Loucy (cell line): Measurements from ENCODE around the gene LUZP2.

Experiments
- H2AFZ ChIP-seq: fragments of 200-600 bp; sonication (generic); 2 replicates; pipeline ENCODE4 v1.6.0; 2016; ENCODE audit warnings: antibody characterized with exemption, mild to moderate bottlenecking, low read length, moderate library complexity
- H3F3A ChIP-seq: fragments of 200-600 bp; 2 replicates; pipeline ENCODE4 v1.6.0; 2016; ENCODE audit warnings: antibody characterized with exemption, low read depth, mild to moderate bottlenecking
- H3K27me3 ChIP-seq: fragments of 200-600 bp; sonication (generic); 2 replicates; pipeline ENCODE4 v1.6.1; 2014; ENCODE audit warnings: low read length, mild to moderate bottlenecking; ENCODE audit not compliant: insufficient read depth, poor library complexity, severe bottlenecking
- H3K36me3 ChIP-seq: fragments of 200-600 bp; sonication (generic); 2 replicates; pipeline ENCODE4 v1.6.1; 2016; ENCODE audit warnings: low read length; ENCODE audit not compliant: insufficient read depth
- H3K4me1 ChIP-seq: fragments of 200-600 bp; sonication (generic); 2 replicates; pipeline ENCODE4 v1.5.1; 2014; ENCODE audit warnings: low read length, mild to moderate bottlenecking; ENCODE audit not compliant: insufficient read depth, poor library complexity, severe bottlenecking
- H3K4me2 ChIP-seq: fragments of 200-600 bp; sonication (generic); 2 replicates; pipeline ENCODE4 v1.6.0; 2014; ENCODE audit warnings: antibody characterized with exemption, low read length, low read depth, mild to moderate bottlenecking; ENCODE audit not compliant: poor library complexity, severe bottlenecking
- H3K4me3 ChIP-seq: fragments of 200-600 bp; sonication (generic); 2 replicates; pipeline ENCODE4 v1.5.1; 2014; ENCODE audit warnings: low read length, mild to moderate bottlenecking, mixed read lengths; ENCODE audit not compliant: poor library complexity, severe bottlenecking
- H3K79me2 ChIP-seq: fragments of 200-600 bp; sonication (generic); 2 replicates; pipeline ENCODE4 v1.6.1; 2014; ENCODE audit warnings: low read length; ENCODE audit not compliant: insufficient read depth
- H3K9ac ChIP-seq: fragments of 200-600 bp; sonication (generic); 2 replicates; pipeline ENCODE4 v1.6.0; 2014; ENCODE audit warnings: mild to moderate bottlenecking, low read depth, low read length, moderate library complexity; ENCODE audit not compliant: poor library complexity, severe bottlenecking
- H3K9me2 ChIP-seq: fragments of 200-600 bp; sonication (generic); replicated peaks from 2 replicates; pipeline ENCODE4 v1.6.1; 2016; ENCODE audit warnings: low read depth, low read length, mixed read lengths
- H3K9me3 ChIP-seq: fragments of 200-600 bp; sonication (generic); 2 replicates; pipeline ENCODE4 v1.6.1; 2014; ENCODE audit warnings: mild to moderate bottlenecking, antibody characterized with exemption, low read length, low read depth; ENCODE audit not compliant: insufficient read depth
- H4K20me1 ChIP-seq: fragments of 200-600 bp; sonication (generic); 2 replicates; pipeline ENCODE4 v1.6.0; 2014; ENCODE audit warnings: antibody characterized with exemption, low read length, mild to moderate bottlenecking; ENCODE audit not compliant: insufficient read depth, poor library complexity, severe bottlenecking
- EZH2phosphoT487 ChIP-seq: fragments of 200-600 bp; IDR thresholded peaks from 2 replicates; pipeline ENCODE4 v1.6.1; 2018; ENCODE audit warnings: antibody characterized with exemption, mild to moderate bottlenecking, moderate library complexity, borderline replicate concordance
- TF ChIP-seq, protein P1 (sequence below): fragments of 200-600 bp; sonication (generic); conservative IDR thresholded peaks from 2 replicates; pipeline ENCODE4 v1.5.1; 2014; ENCODE audit warnings: mild to moderate bottlenecking, antibody characterized with exemption, low read length

The LUZP2 gene

DNA sequence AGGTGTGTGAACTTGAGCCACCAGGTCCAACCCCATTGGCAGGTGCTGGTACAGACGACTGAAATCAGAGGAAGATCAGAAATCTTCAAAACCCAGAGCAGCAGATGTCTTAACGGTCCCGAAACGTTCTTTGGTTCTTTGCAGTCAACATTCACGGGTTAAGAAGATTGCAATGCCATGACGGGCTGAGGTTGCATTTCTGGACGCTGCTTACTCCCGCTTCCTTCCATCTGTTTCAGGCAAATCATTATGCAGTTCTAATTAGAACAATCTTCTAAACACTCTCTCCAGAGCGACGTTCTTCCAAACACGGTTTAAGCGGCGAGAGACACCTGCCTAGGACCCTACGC is 492 bp upstream of the LUZP2 start:
- H2AFZ ChIP-seq: no peak overlapping the region
- TF ChIP-seq, protein P1, sequence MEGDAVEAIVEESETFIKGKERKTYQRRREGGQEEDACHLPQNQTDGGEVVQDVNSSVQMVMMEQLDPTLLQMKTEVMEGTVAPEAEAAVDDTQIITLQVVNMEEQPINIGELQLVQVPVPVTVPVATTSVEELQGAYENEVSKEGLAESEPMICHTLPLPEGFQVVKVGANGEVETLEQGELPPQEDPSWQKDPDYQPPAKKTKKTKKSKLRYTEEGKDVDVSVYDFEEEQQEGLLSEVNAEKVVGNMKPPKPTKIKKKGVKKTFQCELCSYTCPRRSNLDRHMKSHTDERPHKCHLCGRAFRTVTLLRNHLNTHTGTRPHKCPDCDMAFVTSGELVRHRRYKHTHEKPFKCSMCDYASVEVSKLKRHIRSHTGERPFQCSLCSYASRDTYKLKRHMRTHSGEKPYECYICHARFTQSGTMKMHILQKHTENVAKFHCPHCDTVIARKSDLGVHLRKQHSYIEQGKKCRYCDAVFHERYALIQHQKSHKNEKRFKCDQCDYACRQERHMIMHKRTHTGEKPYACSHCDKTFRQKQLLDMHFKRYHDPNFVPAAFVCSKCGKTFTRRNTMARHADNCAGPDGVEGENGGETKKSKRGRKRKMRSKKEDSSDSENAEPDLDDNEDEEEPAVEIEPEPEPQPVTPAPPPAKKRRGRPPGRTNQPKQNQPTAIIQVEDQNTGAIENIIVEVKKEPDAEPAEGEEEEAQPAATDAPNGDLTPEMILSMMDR: no peak
- no peak for TF ChIP-seq EZH2phosphoT487
- no peak overlapping the region for H3K4me3 ChIP-seq
- no peaks in the 10 kb centered on the region for H3K27me3 ChIP-seq
- no peaks in the 10 kb centered on the region for H3K36me3 ChIP-seq
- no peaks in the 10 kb centered on the region for H3K9me2 ChIP-seq
- H3K4me2 ChIP-seq: no peak overlapping the region
- H3F3A ChIP-seq: no peaks in the 10 kb centered on the region
- no peaks in the 10 kb centered on the region for H3K9me3 ChIP-seq
- no peaks in the 10 kb centered on the region for H4K20me1 ChIP-seq
- H3K4me1 ChIP-seq: no peaks in the 10 kb centered on the region
- no peak overlapping the region for H3K9ac ChIP-seq
- H3K79me2 ChIP-seq: no peaks in the 10 kb centered on the region

DNA sequence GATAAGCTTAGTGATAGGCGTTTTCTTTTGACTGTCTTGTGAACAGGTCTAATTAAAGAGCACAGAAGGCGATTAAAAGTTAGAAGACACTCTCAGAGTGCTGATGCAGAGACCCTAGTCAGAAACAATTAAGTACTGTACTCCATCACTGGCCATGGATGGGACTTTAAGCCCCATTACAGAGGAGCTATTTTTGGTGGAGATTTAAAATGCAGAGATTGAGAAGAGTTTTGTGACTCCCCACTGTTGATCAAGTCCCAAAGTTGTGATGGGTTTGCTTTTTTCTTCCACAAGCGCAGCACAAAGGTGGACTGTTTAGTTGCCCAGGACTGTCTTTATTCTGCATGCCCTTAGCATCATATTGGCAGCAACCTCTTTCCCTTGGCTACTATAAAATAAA is 978 bp downstream of the LUZP2 start:
- Histone ChIP-seq H3K4me1 (no peaks in the 10 kb centered on the region), H3K9me2 (no peaks in the 10 kb centered on the region), H3K4me3 (no peak overlapping the region), H2AFZ (no peak overlapping the region), H3K4me2 (no peak overlapping the region), H3F3A (no peaks in the 10 kb centered on the region), H3K9ac (no peak overlapping the region), H3K27me3 (no peaks in the 10 kb centered on the region), H4K20me1 (no peaks in the 10 kb centered on the region), H3K9me3 (no peaks in the 10 kb centered on the region), H3K79me2 (no peaks in the 10 kb centered on the region), H3K36me3 (no peaks in the 10 kb centered on the region)
- TF ChIP-seq, protein P1: no peak
- TF ChIP-seq EZH2phosphoT487: no peak

DNA sequence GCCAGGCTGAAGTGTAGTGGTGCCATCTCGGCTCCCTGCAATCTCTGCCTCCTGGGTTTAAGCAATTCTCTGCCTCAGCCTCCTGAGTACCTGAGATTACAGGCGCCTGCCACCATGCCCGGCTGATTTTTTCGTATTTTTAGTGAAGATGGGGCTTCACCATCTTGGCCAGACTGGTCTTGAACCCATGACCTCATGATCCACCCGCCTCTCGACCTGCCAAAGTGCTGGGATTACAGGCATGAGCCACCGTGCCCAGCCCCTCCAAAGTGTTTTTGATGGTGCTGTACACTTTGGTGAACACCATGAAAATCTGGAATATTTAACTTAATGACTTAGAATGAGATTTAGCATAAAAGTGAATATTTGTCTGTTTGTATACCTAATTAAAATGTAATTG is 5.6 kb downstream of the LUZP2 start:
- Histone ChIP-seq H3F3A (no peaks in the 10 kb centered on the region), H3K9me3 (no peaks in the 10 kb centered on the region), H3K79me2 (no peaks in the 10 kb centered on the region), H2AFZ (no peak overlapping the region), H3K9ac (no peak overlapping the region), H4K20me1 (no peaks in the 10 kb centered on the region), H3K4me2 (no peak overlapping the region), H3K4me1 (no peaks in the 10 kb centered on the region), H3K36me3 (no peaks in the 10 kb centered on the region), H3K9me2 (no peaks in the 10 kb centered on the region), H3K27me3 (no peaks in the 10 kb centered on the region), H3K4me3 (no peak overlapping the region)
- no peak for TF ChIP-seq EZH2phosphoT487
- TF ChIP-seq, protein P1: no peak
